H1 (cell line): ENCODE results near the gene GMPPA.

Source experiments
- CTBP2 ChIP-seq: IDR thresholded peaks from 2 replicates; pipeline ENCODE4 v1.7.0; 2011; ENCODE audit warnings: borderline replicate concordance, mild to moderate bottlenecking, moderate library complexity, mixed read lengths, low read length; ENCODE audit not compliant: insufficient read depth, insufficient read length
- CTCF ChIP-seq, 3 experiments: IDR thresholded peaks; 1 replicate in 2 of 3; 2 replicates in 1 of 3; pipeline versions ENCODE4 v1.5.1 to v1.6.1; 2011; ENCODE audit warnings: low read length in 3 of 3, mild to moderate bottlenecking in 3 of 3, inconsistent platforms in 2 of 3, low read depth in 1 of 3, moderate library complexity in 1 of 3; ENCODE audit not compliant: insufficient read depth in 1 of 3; ENCODE audit errors: control extremely low read depth in 1 of 3
- POLR2A ChIP-seq, 2 experiments: IDR thresholded peaks; 1 replicate in 1 of 2; 2 replicates in 1 of 2; pipeline ENCODE4 v1.6.1; 2011; ENCODE audit warnings: low read depth in 2 of 2, low read length in 2 of 2, mild to moderate bottlenecking in 2 of 2; ENCODE audit errors: control extremely low read depth in 1 of 2

GRCh38 chr2:219475697-219476651 lies 22.7 kb upstream of the GMPPA start:
- TF ChIP-seq CTCF (IDR thresholded peaks at IDR 0.05; ENCODE audit: control extremely low read depth in 1 of 3, insufficient read depth in 1 of 3, low read depth in 1 of 3, low read length in 3 of 3) (peak in 2 of 3 experiments; percentile 87 to 93; a peak in 3 of 4 replicates), CTBP2 (no peak), POLR2A (IDR thresholded peaks at IDR 0.05; ENCODE audit: control extremely low read depth in 1 of 2, low read depth in 2 of 2, low read length in 2 of 2) (no peak; a peak in 1 of 3 replicates)
